AG09319 (cell line): ENCODE data around the gene DACH2.

Source experiments
- DNase-seq: peaks from one replicate; pipeline ENCODE4 v3.0.0-alpha.2; 2010; ENCODE audit warnings: low read depth; ENCODE audit errors: extremely low read depth
- CTCF ChIP-seq: IDR thresholded peaks from 2 replicates; pipeline ENCODE4 v1.5.1; 2011; ENCODE audit warnings: low read depth, mild to moderate bottlenecking, inconsistent platforms, low read length, moderate library complexity

DACH2 gene

DNA sequence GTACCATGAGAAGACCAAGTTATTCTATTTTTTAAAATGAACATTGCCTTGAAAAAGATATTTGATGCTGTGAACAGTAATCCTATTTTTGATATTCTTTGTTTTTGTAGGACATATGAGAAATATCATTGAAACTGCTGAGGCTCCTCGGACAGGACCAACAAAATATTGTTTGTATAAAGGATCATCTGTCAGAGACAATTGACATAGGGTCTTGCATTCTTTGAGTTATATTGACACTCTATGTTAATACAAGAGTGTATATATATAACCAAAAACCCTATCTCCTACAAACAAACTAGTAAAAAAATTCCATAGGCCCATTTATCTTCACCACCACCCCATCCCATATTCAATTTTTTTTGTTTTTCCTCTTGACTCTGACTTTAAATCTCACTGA, 222.7 kb downstream of the DACH2 start:
- TF ChIP-seq CTCF, result no peak
- no peak for DNase-seq

DNA sequence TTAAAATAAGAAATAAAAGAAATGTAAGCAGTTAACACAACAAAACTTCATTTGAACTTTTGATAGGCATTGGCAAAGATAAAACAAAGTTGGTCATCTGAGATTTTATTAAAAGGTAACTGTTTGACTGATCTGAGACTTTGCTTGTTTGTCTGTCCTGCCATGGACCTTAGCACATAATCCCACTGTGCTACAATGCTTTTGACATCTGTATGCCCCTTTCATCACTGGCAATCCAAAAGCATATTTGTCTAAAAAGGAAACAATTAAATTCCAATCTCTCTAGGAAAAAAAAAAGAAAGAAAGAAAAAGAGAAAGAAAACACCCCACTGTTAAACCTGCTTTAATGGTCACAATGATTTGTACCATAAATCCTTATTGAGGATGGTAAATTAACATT, 231.0 kb downstream of the DACH2 start:
- DNase-seq, result no peak
- TF ChIP-seq CTCF, result no peak

- DNase-seq, result no peak
- no peak for TF ChIP-seq CTCF
Observed at GRCh38 chrX:86383681-86384540, 235.7 kb downstream of the DACH2 start.

DNA sequence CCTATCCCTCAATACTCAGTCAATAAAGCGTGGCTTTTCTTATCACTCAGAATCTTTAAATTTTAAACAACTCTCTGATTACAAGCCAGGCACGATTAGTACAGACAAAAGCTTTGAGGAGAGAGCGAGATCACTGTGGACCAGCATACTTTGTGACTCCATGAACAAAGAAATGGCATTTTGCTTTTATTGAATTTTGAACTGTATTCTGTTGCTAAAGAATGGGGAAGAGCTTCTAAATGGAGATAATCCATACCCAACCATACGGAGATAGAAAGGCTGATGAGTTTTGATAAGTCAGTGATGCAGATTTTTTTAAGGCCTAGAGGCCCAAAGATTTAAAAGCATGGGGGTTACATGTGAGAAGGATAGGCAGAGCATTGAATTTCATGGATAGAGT, 259.1 kb downstream of the DACH2 start:
- no peak for DNase-seq
- no peak for TF ChIP-seq CTCF

DNA sequence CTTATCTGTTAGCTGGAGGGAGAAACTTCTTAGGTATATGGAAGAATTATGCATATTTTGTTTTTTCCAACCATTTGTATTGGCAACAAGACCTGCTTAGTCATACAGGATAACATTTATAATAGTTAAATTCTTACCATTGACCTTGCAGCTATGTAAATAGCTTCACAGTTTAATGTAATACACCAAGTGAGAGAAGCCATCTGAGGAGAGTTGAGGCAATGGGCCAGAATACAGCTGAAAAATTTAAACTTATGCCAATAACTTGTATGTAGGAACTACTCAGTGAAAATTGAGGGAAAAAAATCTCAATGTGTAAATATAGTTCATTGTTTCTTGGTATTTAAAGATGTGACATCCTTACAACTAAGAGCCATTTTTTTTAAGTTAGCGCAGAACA, 273.5 kb downstream of the DACH2 start:
- TF ChIP-seq CTCF, result no peak
- DNase-seq, result no peak

DNA sequence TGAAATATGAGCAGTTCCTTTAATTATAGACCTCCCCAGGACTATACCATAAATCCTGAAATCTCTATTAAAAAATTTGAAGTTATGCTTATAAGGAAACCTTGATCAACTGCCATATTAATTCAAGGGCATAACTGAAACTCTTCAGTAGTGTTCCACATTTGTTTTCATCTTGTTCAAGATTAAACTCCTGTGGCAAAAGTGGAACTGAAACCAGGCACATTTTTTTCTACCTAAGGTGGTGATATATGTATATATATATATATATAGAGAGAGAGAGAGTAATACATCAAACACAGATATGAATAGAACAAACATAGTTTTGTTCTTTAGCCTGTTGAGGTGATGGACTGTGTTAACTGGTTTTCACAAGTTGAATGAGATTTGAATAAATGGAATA, 287.9 kb downstream of the DACH2 start:
- DNase-seq, result no peak
- no peak for TF ChIP-seq CTCF

DNA sequence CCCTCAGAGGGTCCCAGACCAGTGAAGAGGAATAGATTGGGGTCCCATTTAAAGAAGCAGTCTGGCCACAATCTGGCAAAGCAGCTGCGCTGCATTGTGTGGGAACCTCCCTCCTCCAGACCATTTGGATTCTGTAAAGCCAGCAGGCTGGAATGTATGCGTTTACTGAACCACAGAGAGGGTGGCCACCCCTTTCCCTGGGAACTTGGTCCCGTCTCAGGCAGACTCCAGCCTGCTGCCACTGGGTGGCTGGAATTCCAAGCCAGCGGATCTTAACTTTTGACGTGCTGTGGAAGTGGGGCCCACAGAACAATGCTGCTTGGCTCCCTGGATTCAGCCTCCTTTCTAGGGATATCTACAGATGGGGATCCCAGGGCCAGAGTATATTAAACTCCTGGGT, 307.2 kb downstream of the DACH2 start:
- no peak for DNase-seq
- TF ChIP-seq CTCF, result no peak
